HEK293 (cell line): ENCODE measurements around the gene OPCML.

ENCODE experiments used
- CTCF ChIA-PET: fragments of 350-600 bp; formaldehyde crosslinking; extraction: SDS; loops from one replicate; lab custom pipeline; 2021; ENCODE audit warnings: antibody characterized with exemption; lab: Yijun Ruan, JAX
- POLR2A ChIA-PET: fragments of 300-600 bp; formaldehyde crosslinking; extraction: SDS; loops from one replicate; lab custom pipeline; 2020; ENCODE audit warnings: antibody characterized with exemption, inconsistent platforms; lab: Yijun Ruan, JAX
- H3K27ac ChIP-seq: fragments of 200-500 bp; sonication (Bioruptor generic); 2 replicates; pipeline ENCODE4 v1.5.1; 2014; ENCODE audit warnings: low read depth, low read length, control low read depth, inconsistent platforms; ENCODE audit errors: extremely low read depth
- H3K36me3 ChIP-seq, 2 experiments: fragments of 200-500 bp in 1 of 2; sonication (Bioruptor generic) in 1 of 2; 1 replicate in 1 of 2; 2 replicates in 1 of 2; pipeline ENCODE4 v1.5.1; 2014 to 2017; ENCODE audit warnings: inconsistent platforms in 2 of 2, low read length in 2 of 2; ENCODE audit not compliant: control insufficient read depth in 2 of 2, insufficient read depth in 1 of 2
- H3K4me1 ChIP-seq: fragments of 200-500 bp; sonication (Bioruptor generic); 2 replicates; pipeline ENCODE4 v1.5.1; 2014; ENCODE audit warnings: mild to moderate bottlenecking, low read length, inconsistent platforms; ENCODE audit not compliant: control insufficient read depth, insufficient read depth
- H3K4me3 ChIP-seq: 2 replicates; pipeline ENCODE4 v1.5.1; 2011; ENCODE audit warnings: low read depth, mild to moderate bottlenecking, control low read depth, low read length, moderate library complexity
- H3K9me3 ChIP-seq: fragments of 200-500 bp; sonication (Bioruptor generic); 2 replicates; pipeline ENCODE4 v1.5.1; 2014; ENCODE audit warnings: low read depth, low read length, inconsistent platforms; ENCODE audit not compliant: control insufficient read depth, insufficient read depth
- BCL11B ChIP-seq: fragments of 450-650 bp; formaldehyde crosslinking; IDR thresholded peaks from 2 replicates; pipeline ENCODE4 v1.5.1; 2016; ENCODE audit warnings: low read depth, missing biosample characterization, missing genetic modification characterization
- HOXA7 ChIP-seq: sonication (generic); formaldehyde crosslinking; IDR thresholded peaks from 2 replicates; pipeline ENCODE4 v1.8.1; 2022; ENCODE audit warnings: missing genetic modification reagents, borderline replicate concordance
- HOXD13 ChIP-seq: sonication (generic); formaldehyde crosslinking; IDR thresholded peaks from 2 replicates; pipeline ENCODE4 v1.8.0; 2022; ENCODE audit warnings: missing genetic modification reagents, borderline replicate concordance
- KLF10 ChIP-seq: fragments of 450-650 bp; IDR thresholded peaks from 2 replicates; pipeline ENCODE4 v1.5.1; 2018; ENCODE audit warnings: missing biosample characterization, mild to moderate bottlenecking, missing genetic modification characterization
- OSR2 ChIP-seq: fragments of 450-650 bp; formaldehyde crosslinking; IDR thresholded peaks from 2 replicates; pipeline ENCODE4 v1.5.1; 2016; ENCODE audit warnings: missing biosample characterization, missing genetic modification characterization
- YY2 ChIP-seq: fragments of 450-650 bp; formaldehyde crosslinking; IDR thresholded peaks from 2 replicates; pipeline ENCODE4 v1.5.1; 2016; ENCODE audit warnings: missing biosample characterization, missing genetic modification characterization
- ZBTB11 ChIP-seq: fragments of 450-650 bp; formaldehyde crosslinking; conservative IDR thresholded peaks from 2 replicates; pipeline ENCODE4 v1.5.1; 2016; ENCODE audit warnings: low read depth, missing biosample characterization, missing genetic modification characterization
- ZBTB49 ChIP-seq: fragments of 450-650 bp; formaldehyde crosslinking; IDR thresholded peaks from 2 replicates; pipeline ENCODE4 v1.5.1; 2016; ENCODE audit warnings: missing biosample characterization, missing genetic modification characterization, low read depth
- ZNF133 ChIP-seq: fragments of 450-650 bp; formaldehyde crosslinking; IDR thresholded peaks from 2 replicates; pipeline ENCODE4 v1.5.1; 2016; ENCODE audit warnings: missing biosample characterization, missing genetic modification characterization
- ZNF24 ChIP-seq: fragments of 450-650 bp; formaldehyde crosslinking; IDR thresholded peaks from 2 replicates; pipeline ENCODE4 v1.5.1; 2016; ENCODE audit warnings: missing biosample characterization, missing genetic modification characterization
- ZNF335 ChIP-seq: fragments of 450-650 bp; formaldehyde crosslinking; conservative IDR thresholded peaks from 2 replicates; pipeline ENCODE4 v1.5.1; 2016; ENCODE audit warnings: missing biosample characterization, missing genetic modification characterization
- ZNF394 ChIP-seq: fragments of 450-650 bp; formaldehyde crosslinking; IDR thresholded peaks from 2 replicates; pipeline ENCODE4 v1.5.1; 2016; ENCODE audit warnings: missing biosample characterization, missing genetic modification characterization, mild to moderate bottlenecking, moderate library complexity, borderline replicate concordance
- ZNF473 ChIP-seq: fragments of 450-650 bp; formaldehyde crosslinking; IDR thresholded peaks from 2 replicates; pipeline ENCODE4 v1.5.1; 2017; ENCODE audit warnings: missing biosample characterization, missing genetic modification characterization
- ZNF521 ChIP-seq: fragments of 450-650 bp; formaldehyde crosslinking; IDR thresholded peaks from 2 replicates; pipeline ENCODE4 v1.5.1; 2017; ENCODE audit warnings: missing biosample characterization, mild to moderate bottlenecking, missing genetic modification characterization
- ZNF549 ChIP-seq: fragments of 450-650 bp; IDR thresholded peaks from 2 replicates; pipeline ENCODE4 v1.5.1; 2018; ENCODE audit warnings: missing biosample characterization, missing genetic modification characterization, mild to moderate bottlenecking, inconsistent platforms, moderate library complexity
- ZNF558 ChIP-seq: fragments of 450-650 bp; formaldehyde crosslinking; IDR thresholded peaks from 2 replicates; pipeline ENCODE4 v1.5.1; 2016; ENCODE audit warnings: missing biosample characterization, missing genetic modification characterization
- ZNF560 ChIP-seq: fragments of 450-650 bp; formaldehyde crosslinking; IDR thresholded peaks from 2 replicates; pipeline ENCODE4 v1.5.1; 2017; ENCODE audit warnings: missing biosample characterization, missing genetic modification characterization, borderline replicate concordance
- ZNF626 ChIP-seq: fragments of 450-650 bp; sonication (Bioruptor Pico); formaldehyde crosslinking; IDR thresholded peaks from 2 replicates; pipeline ENCODE4 v1.5.1; 2018; ENCODE audit warnings: missing biosample characterization, missing genetic modification characterization, inconsistent platforms
- ZNF830 ChIP-seq: fragments of 450-650 bp; IDR thresholded peaks from 2 replicates; pipeline ENCODE4 v1.5.0; 2018; ENCODE audit warnings: missing biosample characterization, missing genetic modification characterization, low read depth, mild to moderate bottlenecking, moderate library complexity
- TF ChIP-seq, protein P1 (sequence below): fragments of 450-650 bp; formaldehyde crosslinking; IDR thresholded peaks from 2 replicates; pipeline ENCODE4 v1.5.1; 2016; ENCODE audit warnings: missing biosample characterization, missing genetic modification characterization
- TF ChIP-seq, protein P2 (sequence below): fragments of 450-650 bp; formaldehyde crosslinking; IDR thresholded peaks from 2 replicates; pipeline ENCODE4 v1.5.1; 2016; ENCODE audit warnings: missing biosample characterization, missing genetic modification characterization, borderline replicate concordance
- TF ChIP-seq, protein P3 (sequence below): fragments of 450-650 bp; IDR thresholded peaks from 2 replicates; pipeline ENCODE4 v1.5.1; 2018; ENCODE audit warnings: missing biosample characterization, mild to moderate bottlenecking, missing genetic modification characterization

Gene OPCML

DNA sequence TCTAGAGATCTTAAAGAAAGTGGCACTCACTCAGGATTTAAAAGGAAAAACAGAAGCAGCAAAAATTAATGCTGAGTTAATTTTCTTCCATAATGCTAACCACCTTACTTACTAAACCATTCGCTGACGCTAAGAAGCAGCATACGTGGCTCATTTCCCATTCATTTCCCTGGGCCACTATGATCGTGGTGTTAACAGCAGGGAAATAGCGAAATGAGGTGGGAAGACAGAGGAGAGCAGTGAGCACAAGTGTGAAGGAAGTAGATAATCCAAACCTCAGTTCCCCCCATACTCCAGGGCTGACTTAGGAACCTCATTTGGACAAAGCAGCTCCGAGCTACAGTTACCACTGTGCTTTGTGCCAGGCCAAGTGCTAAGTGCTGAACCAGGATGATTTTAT, 723.2 kb downstream of the OPCML start:
- H3K36me3 ChIP-seq = no peaks in the 10 kb centered on the region
- no peak overlapping the region for H3K27ac ChIP-seq
- TF ChIP-seq OSR2 = no peak
- TF ChIP-seq ZNF335 (tag by site-specific recombination) = no peak
- TF ChIP-seq ZNF626 (tag by site-specific recombination) = no peak
- no peak for TF ChIP-seq ZNF24 (tag by site-specific recombination)
- no peak for TF ChIP-seq ZNF558
- TF ChIP-seq HOXD13 (CRISPR knock-in tag) = no peak
- TF ChIP-seq ZNF394 (tag by site-specific recombination) = no peak
- no peak for TF ChIP-seq ZNF473
- no peak for TF ChIP-seq ZNF560 (tag by site-specific recombination)
- TF ChIP-seq, protein P1, sequence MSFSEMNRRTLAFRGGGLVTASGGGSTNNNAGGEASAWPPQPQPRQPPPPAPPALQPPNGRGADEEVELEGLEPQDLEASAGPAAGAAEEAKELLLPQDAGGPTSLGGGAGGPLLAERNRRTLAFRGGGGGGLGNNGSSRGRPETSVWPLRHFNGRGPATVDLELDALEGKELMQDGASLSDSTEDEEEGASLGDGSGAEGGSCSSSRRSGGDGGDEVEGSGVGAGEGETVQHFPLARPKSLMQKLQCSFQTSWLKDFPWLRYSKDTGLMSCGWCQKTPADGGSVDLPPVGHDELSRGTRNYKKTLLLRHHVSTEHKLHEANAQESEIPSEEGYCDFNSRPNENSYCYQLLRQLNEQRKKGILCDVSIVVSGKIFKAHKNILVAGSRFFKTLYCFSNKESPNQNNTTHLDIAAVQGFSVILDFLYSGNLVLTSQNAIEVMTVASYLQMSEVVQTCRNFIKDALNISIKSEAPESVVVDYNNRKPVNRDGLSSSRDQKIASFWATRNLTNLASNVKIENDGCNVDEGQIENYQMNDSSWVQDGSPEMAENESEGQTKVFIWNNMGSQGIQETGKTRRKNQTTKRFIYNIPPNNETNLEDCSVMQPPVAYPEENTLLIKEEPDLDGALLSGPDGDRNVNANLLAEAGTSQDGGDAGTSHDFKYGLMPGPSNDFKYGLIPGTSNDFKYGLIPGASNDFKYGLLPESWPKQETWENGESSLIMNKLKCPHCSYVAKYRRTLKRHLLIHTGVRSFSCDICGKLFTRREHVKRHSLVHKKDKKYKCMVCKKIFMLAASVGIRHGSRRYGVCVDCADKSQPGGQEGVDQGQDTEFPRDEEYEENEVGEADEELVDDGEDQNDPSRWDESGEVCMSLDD (tag by site-specific recombination) = no peak
- TF ChIP-seq, protein P2, sequence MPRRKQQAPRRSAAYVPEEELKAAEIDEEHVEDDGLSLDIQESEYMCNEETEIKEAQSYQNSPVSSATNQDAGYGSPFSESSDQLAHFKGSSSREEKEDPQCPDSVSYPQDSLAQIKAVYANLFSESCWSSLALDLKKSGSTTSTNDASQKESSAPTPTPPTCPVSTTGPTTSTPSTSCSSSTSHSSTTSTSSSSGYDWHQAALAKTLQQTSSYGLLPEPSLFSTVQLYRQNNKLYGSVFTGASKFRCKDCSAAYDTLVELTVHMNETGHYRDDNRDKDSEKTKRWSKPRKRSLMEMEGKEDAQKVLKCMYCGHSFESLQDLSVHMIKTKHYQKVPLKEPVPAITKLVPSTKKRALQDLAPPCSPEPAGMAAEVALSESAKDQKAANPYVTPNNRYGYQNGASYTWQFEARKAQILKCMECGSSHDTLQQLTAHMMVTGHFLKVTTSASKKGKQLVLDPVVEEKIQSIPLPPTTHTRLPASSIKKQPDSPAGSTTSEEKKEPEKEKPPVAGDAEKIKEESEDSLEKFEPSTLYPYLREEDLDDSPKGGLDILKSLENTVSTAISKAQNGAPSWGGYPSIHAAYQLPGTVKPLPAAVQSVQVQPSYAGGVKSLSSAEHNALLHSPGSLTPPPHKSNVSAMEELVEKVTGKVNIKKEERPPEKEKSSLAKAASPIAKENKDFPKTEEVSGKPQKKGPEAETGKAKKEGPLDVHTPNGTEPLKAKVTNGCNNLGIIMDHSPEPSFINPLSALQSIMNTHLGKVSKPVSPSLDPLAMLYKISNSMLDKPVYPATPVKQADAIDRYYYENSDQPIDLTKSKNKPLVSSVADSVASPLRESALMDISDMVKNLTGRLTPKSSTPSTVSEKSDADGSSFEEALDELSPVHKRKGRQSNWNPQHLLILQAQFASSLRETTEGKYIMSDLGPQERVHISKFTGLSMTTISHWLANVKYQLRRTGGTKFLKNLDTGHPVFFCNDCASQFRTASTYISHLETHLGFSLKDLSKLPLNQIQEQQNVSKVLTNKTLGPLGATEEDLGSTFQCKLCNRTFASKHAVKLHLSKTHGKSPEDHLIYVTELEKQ = no peak
- no peak for TF ChIP-seq YY2 (tag by site-specific recombination)
- TF ChIP-seq ZNF549 (tag by site-specific recombination) = no peak
- TF ChIP-seq, all 188 proteins: peak for 0
- Histone ChIP-seq H3K9me3 (no peaks in the 10 kb centered on the region), H3K4me1 (no peaks in the 10 kb centered on the region), H3K4me3 (no peak overlapping the region)
- ChIA-PET CTCF (interaction anchor here (0.7 kb wide), 1 partner anchor 268 kb away, joined by 3 read pairs; no protein-coding TSS in a partner anchor), POLR2A (no interaction called here)

DNA sequence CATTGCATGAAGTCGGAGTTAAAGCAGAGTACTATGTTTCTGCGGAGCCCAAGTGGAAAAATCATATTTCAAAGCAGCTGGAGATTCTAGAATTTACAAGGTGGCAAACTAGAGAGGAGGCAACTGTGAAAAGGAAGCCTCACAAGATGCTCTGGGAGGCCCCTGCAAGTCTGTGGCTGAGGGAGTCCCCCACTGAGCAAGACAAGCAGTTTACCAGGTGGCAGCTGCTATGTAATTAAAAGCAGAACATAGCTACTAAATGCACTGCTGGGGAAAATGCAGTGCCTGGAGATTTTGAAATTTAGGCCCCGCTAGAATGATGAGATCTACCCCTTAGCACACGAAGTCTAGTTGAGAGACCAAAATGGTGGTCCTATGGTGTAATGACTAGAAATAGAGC, 728.0 kb downstream of the OPCML start:
- TF ChIP-seq ZBTB49 (tag by site-specific recombination) (no peak), ZNF830 (tag by site-specific recombination) (no peak), BCL11B (tag by site-specific recombination) (no peak), ZBTB11 (tag by site-specific recombination) (no peak), ZNF133 (tag by site-specific recombination) (no peak), ZNF521 (tag by site-specific recombination) (no peak), KLF10 (no peak), HOXA7 (CRISPR knock-in tag) (no peak)
- TF ChIP-seq, protein P3, sequence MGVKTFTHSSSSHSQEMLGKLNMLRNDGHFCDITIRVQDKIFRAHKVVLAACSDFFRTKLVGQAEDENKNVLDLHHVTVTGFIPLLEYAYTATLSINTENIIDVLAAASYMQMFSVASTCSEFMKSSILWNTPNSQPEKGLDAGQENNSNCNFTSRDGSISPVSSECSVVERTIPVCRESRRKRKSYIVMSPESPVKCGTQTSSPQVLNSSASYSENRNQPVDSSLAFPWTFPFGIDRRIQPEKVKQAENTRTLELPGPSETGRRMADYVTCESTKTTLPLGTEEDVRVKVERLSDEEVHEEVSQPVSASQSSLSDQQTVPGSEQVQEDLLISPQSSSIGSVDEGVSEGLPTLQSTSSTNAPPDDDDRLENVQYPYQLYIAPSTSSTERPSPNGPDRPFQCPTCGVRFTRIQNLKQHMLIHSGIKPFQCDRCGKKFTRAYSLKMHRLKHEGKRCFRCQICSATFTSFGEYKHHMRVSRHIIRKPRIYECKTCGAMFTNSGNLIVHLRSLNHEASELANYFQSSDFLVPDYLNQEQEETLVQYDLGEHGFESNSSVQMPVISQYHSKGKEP = no peak
- no peak overlapping the region for H3K4me3 ChIP-seq
- no peaks in the 10 kb centered on the region for H3K9me3 ChIP-seq
- H3K27ac ChIP-seq = no peak overlapping the region
- CTCF ChIA-PET = no interaction called here
- H3K4me1 ChIP-seq = no peaks in the 10 kb centered on the region
- POLR2A ChIA-PET = no interaction called here
- no peaks in the 10 kb centered on the region for H3K36me3 ChIP-seq
